HEK293T (cell line): ENCODE data around the gene TBC1D8.

Source experiments
- ARNT ChIP-seq: fragments of 450-650 bp; IDR thresholded peaks from 2 replicates; pipeline ENCODE4 v1.6.1; 2017; ENCODE audit warnings: mild to moderate bottlenecking
- FOXM1 ChIP-seq: fragments of 450-650 bp; IDR thresholded peaks from 2 replicates; pipeline ENCODE4 v1.6.1; 2017; ENCODE audit warnings: mild to moderate bottlenecking, borderline replicate concordance
- LEF1 ChIP-seq: fragments of 450-650 bp; IDR thresholded peaks from 2 replicates; pipeline ENCODE4 v1.6.1; 2017; ENCODE audit warnings: mild to moderate bottlenecking, borderline replicate concordance
- NFRKB ChIP-seq: fragments of 450-650 bp; IDR thresholded peaks from 2 replicates; pipeline ENCODE4 v1.6.1; 2016; ENCODE audit warnings: mild to moderate bottlenecking, moderate library complexity

DNA sequence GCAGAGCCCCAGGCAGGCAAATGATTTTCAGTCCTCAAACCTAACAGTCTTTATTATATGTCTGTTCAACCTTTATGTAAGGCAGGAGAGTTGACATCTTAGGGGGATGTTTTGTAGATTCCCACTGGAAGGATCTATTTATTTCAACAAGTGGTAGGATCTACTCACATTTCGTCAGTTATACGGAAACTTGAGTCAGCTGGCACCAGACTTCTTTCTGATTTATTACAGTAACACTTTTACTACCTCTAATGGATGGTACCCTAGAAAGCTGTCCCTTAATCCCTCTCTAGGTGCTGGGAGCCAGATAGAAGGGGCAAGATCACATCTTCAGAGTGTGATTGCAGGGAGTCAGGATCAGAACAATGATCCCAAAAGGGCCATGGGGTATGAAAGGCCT lies 151.2 kb downstream of the TBC1D8 start:
- TF ChIP-seq ARNT (no peak), NFRKB (no peak), LEF1 (no peak), FOXM1 (no peak)
